Adrenal gland (tissue), 5 donors: ENCODE data around the gene CRYBG3.

ENCODE experiments used
- CTCF ChIP-seq, 6 experiments: fragments of 450-650 bp in 4 of 6; fragments of 200-600 bp in 2 of 6; sonication (generic) in 1 of 6; IDR thresholded peaks; 1 replicate in 5 of 6; 2 replicates in 1 of 6; pipeline versions ENCODE4 v1.5.1 to v1.8.0; 2016 to 2021; ENCODE audit warnings: antibody characterized with exemption in 6 of 6, mild to moderate bottlenecking in 2 of 6, moderate library complexity in 1 of 6
- POLR2A ChIP-seq, 2 donors: fragments of 450-650 bp; IDR thresholded peaks; one replicate each; pipeline ENCODE4 v1.6.1; 2017; ENCODE audit warnings: antibody characterized with exemption in 2 of 2, mild to moderate bottlenecking in 2 of 2, moderate library complexity in 1 of 2
- donor health status: DM: no; HTN: no; CAD: no.

GRCh38 chr3:97994328-97994945, 172.6 kb downstream of the CRYBG3 start:
- TF ChIP-seq CTCF (IDR thresholded peaks at IDR 0.05) (no peak), POLR2A (IDR thresholded peaks at IDR 0.05) (no peak)
